Effector memory CD4-positive, alpha-beta T cell (primary cell): ENCODE measurements around the gene C9.
"Not testable (repeated sequence)": the region's sequence is repeated elsewhere in the genome, so short reads cannot be mapped to it uniquely, and the experiment has no call there.

ENCODE experiments used
- DNase-seq, 3 donors: peaks; one replicate each; pipeline ENCODE4 v3.0.0-alpha.2; 2020
- H3K27ac ChIP-seq: 2 replicates; pipeline ENCODE4 v1.7.0; 2013; ENCODE audit warnings: mild to moderate bottlenecking, low read length, moderate library complexity; ENCODE audit not compliant: insufficient read depth, poor library complexity, severe bottlenecking
- H3K27me3 ChIP-seq: replicated peaks from 2 replicates; pipeline ENCODE4 v1.7.0; 2013; ENCODE audit warnings: mild to moderate bottlenecking, low read length; ENCODE audit not compliant: insufficient read depth, control insufficient read depth, poor library complexity, severe bottlenecking
- H3K36me3 ChIP-seq: 2 replicates; pipeline ENCODE4 v1.7.0; 2013; ENCODE audit warnings: mild to moderate bottlenecking, low read length, moderate library complexity; ENCODE audit not compliant: control insufficient read depth, insufficient read depth
- H3K4me1 ChIP-seq: 2 replicates; pipeline ENCODE4 v1.7.0; 2013; ENCODE audit warnings: low read length, mild to moderate bottlenecking; ENCODE audit not compliant: control insufficient read depth, insufficient read depth, poor library complexity, severe bottlenecking
- H3K4me3 ChIP-seq: 2 replicates; pipeline ENCODE4 v1.7.0; 2013; ENCODE audit warnings: low read length, low read depth, mild to moderate bottlenecking; ENCODE audit not compliant: insufficient read depth, poor library complexity, severe bottlenecking
- H3K9me3 ChIP-seq: 2 replicates; pipeline ENCODE4 v1.7.0; 2013; ENCODE audit warnings: mild to moderate bottlenecking, low read length, moderate library complexity; ENCODE audit not compliant: control insufficient read depth
- total RNA-seq, 3 donors: gene quantifications; one replicate each; lab custom pipeline; 2026; lab: John Stamatoyannopoulos, UW

The C9 gene
- total RNA-seq: 0 reads per million in 3 donors

DNA sequence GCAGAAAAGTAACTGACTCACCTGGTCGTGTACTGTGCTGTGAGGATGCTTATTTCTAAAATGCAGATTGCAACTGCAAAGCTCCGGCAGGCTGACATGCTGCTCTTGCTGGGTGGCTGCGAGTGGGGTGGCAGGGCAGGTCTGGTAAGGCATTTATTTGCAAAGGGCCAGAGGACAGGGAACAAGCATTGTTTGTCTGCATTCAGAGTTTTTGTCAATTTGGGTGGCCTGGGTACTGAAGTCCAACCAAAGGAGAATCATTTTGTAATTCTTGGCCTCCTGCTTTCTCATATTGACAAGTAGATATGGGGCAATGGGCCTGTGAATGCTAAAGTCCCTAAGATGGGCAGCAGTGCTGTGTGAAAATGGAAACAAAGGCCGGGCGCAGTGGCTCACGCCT lies at the start of gene C9:
TSS of gene C9 (minus strand) at position 129 of the 400 bp plus-strand sequence. CDS start at position 98, 31 bp downstream.
- H3K9me3 ChIP-seq: no peaks in the 10 kb centered on the region
- H3K4me3 ChIP-seq: no peak within 1 kb of the TSS
- no peaks in the 10 kb centered on the region for H3K36me3 ChIP-seq
- no peaks in the 10 kb centered on the region for H3K4me1 ChIP-seq
- H3K27ac ChIP-seq: no peak within 1 kb of the TSS
- DNase-seq: no peak
- no peaks in the 10 kb centered on the region for H3K27me3 ChIP-seq

GRCh38 chr5:39413771-39414170 lies 49.5 kb upstream of the C9 start:
- Histone ChIP-seq H3K4me3 (no peak overlapping the region), H3K36me3 (no peaks in the 10 kb centered on the region), H3K4me1 (no peaks in the 10 kb centered on the region), H3K27ac (no peak overlapping the region), H3K9me3 (no peaks in the 10 kb centered on the region), H3K27me3 (no peaks in the 10 kb centered on the region)
- no peak for DNase-seq

- H3K4me3 ChIP-seq: no peak overlapping the region
- H3K27ac ChIP-seq: no peak overlapping the region
- no peaks in the 10 kb centered on the region for H3K4me1 ChIP-seq
- no peak for DNase-seq
- H3K9me3 ChIP-seq: no peaks in the 10 kb centered on the region
- H3K27me3 ChIP-seq: no peaks in the 10 kb centered on the region
- H3K36me3 ChIP-seq: no peaks in the 10 kb centered on the region
These were observed 48.6 kb upstream of the C9 start for GRCh38 chr5:39412721-39413394.

DNA sequence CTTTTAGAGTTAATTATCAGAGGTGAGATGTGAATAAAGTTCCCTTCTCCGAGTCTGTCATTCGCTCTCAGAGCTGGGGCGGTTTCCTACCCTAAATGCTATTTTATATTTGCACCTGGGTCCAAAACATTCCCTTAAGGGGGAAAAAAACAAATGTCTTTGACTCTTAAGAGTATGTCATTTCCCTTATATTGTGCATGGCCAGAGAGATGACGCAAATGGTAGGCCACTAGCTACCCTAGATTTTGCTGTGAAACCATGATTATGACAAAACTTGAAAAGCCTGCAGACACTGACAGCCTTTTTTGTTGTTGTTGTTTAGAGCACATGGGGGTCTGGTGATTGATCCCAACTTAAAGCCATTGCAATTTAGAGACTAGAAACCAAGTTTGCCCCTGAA lies 47.7 kb upstream of the C9 start:
- no peaks in the 10 kb centered on the region for H3K4me1 ChIP-seq
- DNase-seq: no peak
- H3K9me3 ChIP-seq: no peaks in the 10 kb centered on the region
- H3K36me3 ChIP-seq: no peaks in the 10 kb centered on the region
- no peak overlapping the region for H3K27ac ChIP-seq
- H3K4me3 ChIP-seq: no peak overlapping the region
- H3K27me3 ChIP-seq: no peaks in the 10 kb centered on the region

- H3K27ac ChIP-seq: no peak overlapping the region
- H3K9me3 ChIP-seq: no peaks in the 10 kb centered on the region
- no peak for DNase-seq
- no peak overlapping the region for H3K4me3 ChIP-seq
- H3K36me3 ChIP-seq: no peaks in the 10 kb centered on the region
- H3K4me1 ChIP-seq: no peaks in the 10 kb centered on the region
- H3K27me3 ChIP-seq: no peaks in the 10 kb centered on the region
These were observed 46.8 kb upstream of the C9 start for GRCh38 chr5:39411061-39411460.

DNA sequence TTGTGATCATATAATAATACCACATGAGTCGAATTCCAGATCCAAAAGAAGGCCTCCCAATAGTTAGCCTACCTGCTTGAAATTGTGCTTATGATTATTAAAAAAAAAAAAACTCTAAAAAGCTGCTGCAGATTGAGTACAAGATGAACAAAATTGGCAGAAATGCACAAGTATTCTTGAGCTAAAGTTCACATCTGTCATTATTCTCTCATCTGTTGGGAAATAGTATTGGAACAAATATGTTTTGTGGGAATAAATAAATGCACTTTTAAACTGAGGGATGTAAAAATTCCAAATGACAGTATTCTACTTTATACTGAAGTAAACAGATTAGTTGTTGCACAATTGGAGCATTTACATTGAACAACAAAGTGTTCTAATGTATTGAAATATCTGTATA lies 44.7 kb upstream of the C9 start:
- Histone ChIP-seq H3K36me3 (no peaks in the 10 kb centered on the region), H3K27me3 (no peaks in the 10 kb centered on the region), H3K27ac (no peak overlapping the region), H3K9me3 (no peaks in the 10 kb centered on the region), H3K4me3 (no peak overlapping the region), H3K4me1 (no peaks in the 10 kb centered on the region)
- no peak for DNase-seq

- Histone ChIP-seq H3K4me3 (no peak overlapping the region), H3K9me3 (no peaks in the 10 kb centered on the region), H3K4me1 (no peaks in the 10 kb centered on the region), H3K36me3 (no peaks in the 10 kb centered on the region), H3K27ac (no peak overlapping the region), H3K27me3 (no peaks in the 10 kb centered on the region)
- DNase-seq: no peak
These were observed 41.0 kb upstream of the C9 start for GRCh38 chr5:39405083-39405843.

DNA sequence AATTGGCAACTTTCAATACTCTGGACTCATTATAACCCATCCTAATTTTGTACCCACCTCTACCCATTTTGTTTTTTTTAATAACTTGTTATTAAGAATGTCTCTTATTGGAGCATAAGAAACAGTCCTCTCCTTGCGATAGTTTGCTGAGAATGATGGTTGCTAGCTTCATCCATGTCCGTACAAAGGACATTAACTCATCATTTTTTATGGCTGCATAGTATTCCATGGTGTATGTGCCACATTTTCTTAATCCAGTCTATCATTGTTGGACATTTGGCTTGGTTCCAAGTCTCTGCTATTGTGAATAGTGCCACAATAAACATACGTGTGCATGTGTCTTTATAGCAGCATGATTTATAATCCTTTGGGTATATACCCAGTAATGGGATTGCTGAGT lies 39.5 kb upstream of the C9 start:
- H3K27me3 ChIP-seq, H3K4me1 ChIP-seq, H3K36me3 ChIP-seq, H3K27ac ChIP-seq, DNase-seq, H3K9me3 ChIP-seq, H3K4me3 ChIP-seq: not testable (repeated sequence)

GRCh38 chr5:39402140-39402539 lies 37.8 kb upstream of the C9 start:
- not testable (repeated sequence) for H3K4me3 ChIP-seq, H3K36me3 ChIP-seq, H3K27me3 ChIP-seq, H3K27ac ChIP-seq, H3K4me1 ChIP-seq, H3K9me3 ChIP-seq, DNase-seq

- Histone ChIP-seq H3K4me1 (no peaks in the 10 kb centered on the region), H3K4me3 (no peak overlapping the region), H3K36me3 (no peaks in the 10 kb centered on the region), H3K27ac (no peak overlapping the region), H3K27me3 (no peaks in the 10 kb centered on the region), H3K9me3 (no peaks in the 10 kb centered on the region)
- DNase-seq: no peak
These were observed 36.7 kb upstream of the C9 start for GRCh38 chr5:39400713-39401578.
